A549 (cell line): Measurements from ENCODE around the gene HIVEP3. TPM values are rescaled to one million over a fixed set of nuclear protein-coding genes. Genes with fewer than 3 reads are reported as not detected.

Source experiments
- ATAC-seq, 2 experiments: fragments of 200-7000 bp in 1 of 2; fragments of >200 bp in 1 of 2; cut with Nextera tagmentation in 1 of 2; cut with Tn5 transposase in 1 of 2; 3 replicates each; pipeline versions ENCODE4 v1.8.0 to v1.9.1; 2018 to 2020; ENCODE audit warnings: mild to moderate bottlenecking in 1 of 2, moderate library complexity in 1 of 2
- CTCF ChIA-PET: fragments of 300-600 bp; sonication (Branson Sonifier 250); formaldehyde crosslinking; extraction: SDS; loops from one replicate; lab custom pipeline; 2021; ENCODE audit warnings: antibody characterized with exemption, inconsistent platforms; lab: Yijun Ruan, JAX
- POLR2A ChIA-PET: fragments of 350-600 bp; formaldehyde crosslinking; extraction: SDS; loops from one replicate; lab custom pipeline; 2021; ENCODE audit warnings: antibody characterized with exemption, inconsistent platforms; lab: Yijun Ruan, JAX
- DNase-seq, 2 experiments: peaks; one replicate each; pipeline versions ENCODE4 v3.0.0 to v3.0.0-alpha.2; 2011 to 2016; ENCODE audit warnings: low read depth in 1 of 2, low spot score in 1 of 2
- FAIRE-seq: peaks from 2 replicates; lab custom pipeline; 2011; peaks lifted over from hg19 to GRCh38; lab: Jason Lieb, UNC
- H3K27ac ChIP-seq, 2 experiments: fragments of >200 bp; sonication (Bioruptor Twin); formaldehyde crosslinking; 3 replicates each; pipeline ENCODE4 v1.5.1; 2016 to 2017
- H3K4me1 ChIP-seq: fragments of >200 bp; sonication (Bioruptor Twin); formaldehyde crosslinking; 3 replicates; pipeline ENCODE4 v1.6.1; 2016
- H3K4me2 ChIP-seq: fragments of >200 bp; sonication (Bioruptor Twin); formaldehyde crosslinking; 3 replicates; pipeline ENCODE4 v1.6.1; 2016
- H3K4me3 ChIP-seq: fragments of >200 bp; sonication (Bioruptor Twin); formaldehyde crosslinking; 3 replicates; pipeline ENCODE4 v1.5.1; 2016
- H3K9me3 ChIP-seq: fragments of >200 bp; sonication (Bioruptor Twin); formaldehyde crosslinking; 3 replicates; pipeline ENCODE4 v1.6.1; 2016
- CBX2 ChIP-seq: fragments of 200-600 bp; sonication (generic); IDR thresholded peaks from 2 replicates; pipeline ENCODE4 v1.6.1; 2016; ENCODE audit warnings: low read depth, mild to moderate bottlenecking, borderline replicate concordance
- CBX8 ChIP-seq: fragments of 200-600 bp; sonication (generic); IDR thresholded peaks from 2 replicates; pipeline ENCODE4 v1.6.1; 2016
- CHD2 ChIP-seq: fragments of 150-350 bp; IDR thresholded peaks from 2 replicates; pipeline ENCODE4 v1.6.1; 2014; ENCODE audit warnings: low read length; ENCODE audit not compliant: partially characterized antibody
- CHD4 ChIP-seq: fragments of 200-600 bp; sonication (generic); IDR thresholded peaks from 2 replicates; pipeline ENCODE4 v1.6.1; 2016; ENCODE audit warnings: antibody characterized with exemption, mild to moderate bottlenecking, borderline replicate concordance
- CTCF ChIP-seq: fragments of >200 bp; sonication (Bioruptor Twin); formaldehyde crosslinking; IDR thresholded peaks from 3 replicates; pipeline ENCODE4 v1.5.1; 2016
- ELK1 ChIP-seq: fragments of 150-350 bp; IDR thresholded peaks from 2 replicates; pipeline ENCODE4 v1.6.1; 2014; ENCODE audit warnings: low read depth, mild to moderate bottlenecking, low read length
- EP300 ChIP-seq, 2 experiments: fragments of >200 bp; sonication (Bioruptor Twin); formaldehyde crosslinking; IDR thresholded peaks; 2 replicates in 1 of 2; 3 replicates in 1 of 2; pipeline ENCODE4 v1.6.1; 2016 to 2017
- FOSL2 ChIP-seq, 2 experiments: fragments of 450-650 bp in 1 of 2; fragments of >200 bp in 1 of 2; sonication (Bioruptor Twin) in 1 of 2; formaldehyde crosslinking; IDR thresholded peaks; 2 replicates each; pipeline versions ENCODE4 v1.5.0 to v1.6.1; 2016 to 2020; ENCODE audit warnings: mild to moderate bottlenecking in 1 of 2, moderate library complexity in 1 of 2
- GATA3 ChIP-seq: IDR thresholded peaks from 2 replicates; pipeline ENCODE4 v1.6.1; 2012; ENCODE audit warnings: borderline replicate concordance
- HDAC2 ChIP-seq: fragments of 200-600 bp; sonication (generic); IDR thresholded peaks from 2 replicates; pipeline ENCODE4 v1.6.1; 2016
- HMGXB4 ChIP-seq: fragments of 250-450 bp; sonication (Bioruptor Pico); IDR thresholded peaks from 2 replicates; pipeline ENCODE4 v1.5.0; 2021; ENCODE audit warnings: mild to moderate bottlenecking, moderate library complexity, borderline replicate concordance
- HOXB13 ChIP-seq: fragments of 250-450 bp; sonication (Bioruptor Pico); IDR thresholded peaks from 2 replicates; pipeline ENCODE4 v1.5.0; 2020; ENCODE audit warnings: low read depth, mild to moderate bottlenecking, moderate library complexity
- HOXB5 ChIP-seq: fragments of 250-450 bp; sonication (Bioruptor Pico); IDR thresholded peaks from 2 replicates; pipeline ENCODE4 v1.5.0; 2020; ENCODE audit warnings: mild to moderate bottlenecking, moderate library complexity
- JUNB ChIP-seq: fragments of >200 bp; sonication (Bioruptor Twin); formaldehyde crosslinking; IDR thresholded peaks from 2 replicates; pipeline ENCODE4 v1.6.1; 2016
- KDM1A ChIP-seq: fragments of 200-600 bp; sonication (generic); IDR thresholded peaks from 2 replicates; pipeline ENCODE4 v1.6.1; 2016; ENCODE audit warnings: low read depth, mild to moderate bottlenecking
- MAFK ChIP-seq: fragments of 450-650 bp; IDR thresholded peaks from 2 replicates; pipeline ENCODE4 v1.6.1; 2014; ENCODE audit not compliant: partially characterized antibody
- MAX ChIP-seq: IDR thresholded peaks from 2 replicates; pipeline ENCODE4 v1.6.1; 2012
- MAZ ChIP-seq: fragments of 150-350 bp; IDR thresholded peaks from 2 replicates; pipeline ENCODE4 v1.6.1; 2014; ENCODE audit warnings: antibody characterized with exemption, low read depth, low read length, borderline replicate concordance
- RAD21 ChIP-seq, 2 experiments: fragments of >200 bp in 1 of 2; sonication (Bioruptor Twin) in 1 of 2; formaldehyde crosslinking in 1 of 2; IDR thresholded peaks in 1 of 2; conservative IDR thresholded peaks in 1 of 2; 2 replicates in 1 of 2; 3 replicates in 1 of 2; pipeline ENCODE4 v1.6.1; 2012 to 2018; ENCODE audit warnings: inconsistent platforms in 1 of 2
- RARB ChIP-seq: fragments of 250-450 bp; sonication (Bioruptor Pico); IDR thresholded peaks from 2 replicates; pipeline ENCODE4 v1.8.0; 2021; ENCODE audit warnings: mild to moderate bottlenecking, moderate library complexity
- RNF2 ChIP-seq: fragments of 200-600 bp; sonication (generic); IDR thresholded peaks from 2 replicates; pipeline ENCODE4 v1.6.1; 2016; ENCODE audit warnings: low read depth, mild to moderate bottlenecking, antibody characterized with exemption, moderate library complexity, borderline replicate concordance
- TFCP2L1 ChIP-seq: fragments of 250-450 bp; sonication (Bioruptor Pico); IDR thresholded peaks from 2 replicates; pipeline ENCODE4 v1.5.0; 2021; ENCODE audit warnings: mild to moderate bottlenecking
- TP53 ChIP-seq: fragments of 250-450 bp; sonication (Bioruptor Pico); IDR thresholded peaks from 2 replicates; pipeline ENCODE4 v1.5.0; 2021; ENCODE audit warnings: mild to moderate bottlenecking, moderate library complexity
- USF2 ChIP-seq: fragments of 450-650 bp; IDR thresholded peaks from 2 replicates; pipeline ENCODE4 v1.6.1; 2014; ENCODE audit warnings: antibody characterized with exemption
- ZFP36 ChIP-seq: fragments of 450-650 bp; IDR thresholded peaks from 2 replicates; pipeline ENCODE4 v1.6.1; 2014; ENCODE audit warnings: borderline replicate concordance; ENCODE audit not compliant: partially characterized antibody
- ZNF302 ChIP-seq: fragments of 250-450 bp; sonication (Bioruptor Pico); IDR thresholded peaks from 2 replicates; pipeline ENCODE4 v1.9.0; 2021; ENCODE audit warnings: inconsistent platforms, mild to moderate bottlenecking, moderate library complexity
- WGBS: methylation state at CpG from one replicate; pipeline ENCODE4 v1.1.6; 2017; ENCODE audit errors: missing lambda C conversion rate; 5-methylcytosine and 5-hydroxymethylcytosine counted together
- polyA plus RNA-seq, 4 experiments: library from polyadenylated mRNA; depleted of rRNA in 3 of 4; stranded (reverse); fragments of >200 nt; fragmentation: RNase III in 1 of 4; extraction: RNeasy Plus Mini Kit Qiagen cat#74134 plus additional on column Dnase treatment in 1 of 4; gene quantifications; 2 replicates in 3 of 4; 3 replicates in 1 of 4; pipeline ENCODE4 v1.2.3, GENCODE V29; 2011 to 2017

Gene HIVEP3
- polyA plus RNA-seq, 2 of the 4 experiments (the other 2 are of a cell fraction), result 1.5 to 2.0 TPM

GRCh38 chr1:41523071-41523470 is 395.7 kb downstream of the HIVEP3 start:
- H3K4me2 ChIP-seq, result no peak overlapping the region
- no peak overlapping the region for H3K27ac ChIP-seq
- WGBS, result 61% methylated on average over 9 of the region's 10 CpGs
- H3K4me3 ChIP-seq, result no peak overlapping the region
- no peaks in the 10 kb centered on the region for H3K4me1 ChIP-seq
- ChIA-PET CTCF (no interaction called here), POLR2A (no interaction called here)
- no peaks in the 10 kb centered on the region for H3K9me3 ChIP-seq
- no peak for FAIRE-seq
- no peak for ATAC-seq
- TF ChIP-seq MAFK (no peak), CHD2 (no peak), ELK1 (no peak), RNF2 (no peak), CBX2 (no peak), TFCP2L1 (CRISPR knock-in tag) (no peak), CBX8 (no peak), USF2 (no peak), TP53 (CRISPR knock-in tag) (no peak), CHD4 (no peak), HOXB5 (CRISPR knock-in tag) (no peak), ZNF302 (CRISPR knock-in tag) (no peak)
- no peak for DNase-seq

GRCh38 chr1:41521766-41522165 is 397.0 kb downstream of the HIVEP3 start:
- Histone ChIP-seq H3K4me3 (no peak overlapping the region), H3K4me2 (no peak overlapping the region), H3K9me3 (no peaks in the 10 kb centered on the region), H3K27ac (no peak overlapping the region), H3K4me1 (no peaks in the 10 kb centered on the region; the same call in 2 of the 3 replicates)
- 82% methylated on average over 8 of the region's 12 CpGs for WGBS
- TF ChIP-seq ZFP36, result no peak
- no peak for TF ChIP-seq MAZ
- no peak for FAIRE-seq
- CTCF ChIA-PET, result no interaction called here
- POLR2A ChIA-PET, result no interaction called here
- DNase-seq, result no peak
- no peak for ATAC-seq

GRCh38 chr1:41520951-41521752 is 397.6 kb downstream of the HIVEP3 start:
- no peak for FAIRE-seq
- CTCF ChIA-PET, result interaction anchor here (1.2 kb wide), 1 partner anchor 13 kb away, joined by 3 read pairs; no protein-coding TSS in a partner anchor
- Histone ChIP-seq H3K4me2 (no peak overlapping the region), H3K4me1 (peaks cover 5% of the 10 kb centered on the region; the same call in 1 of the 3 replicates), H3K4me3 (no peak overlapping the region), H3K9me3 (no peaks in the 10 kb centered on the region), H3K27ac (no peak overlapping the region)
- ATAC-seq, result no peak
- WGBS, result 96% methylated on average over 5 of the region's 15 CpGs
- no peak for DNase-seq
- POLR2A ChIA-PET, result no interaction called here
- TF ChIP-seq JUNB (no peak), RARB (no peak), CBX2 (no peak), MAX (no peak), EP300 (IDR thresholded peaks at IDR 0.05) (no peak), HOXB13 (CRISPR knock-in tag) (no peak), KDM1A (no peak), ZFP36 (no peak), MAZ (no peak), HMGXB4 (CRISPR knock-in tag) (no peak), CTCF (no peak), FOSL2 (IDR thresholded peaks at IDR 0.05) (no peak), FOSL2 (CRISPR knock-in tag; IDR thresholded peaks at IDR 0.05) (no peak), GATA3 (no peak), RAD21 (conservative IDR thresholded peaks at IDR 0.05 in 1 of 2, IDR thresholded peaks at IDR 0.05 in 1 of 2) (no peak), HDAC2 (no peak)
